HG03457 (cell line): ENCODE results near the gene RGS3.
"Not testable (repeated sequence)": the region's sequence is repeated elsewhere in the genome, so short reads cannot be mapped to it uniquely, and the experiment has no call there.

ENCODE experiments used
- ATAC-seq: cut with Tn5 transposase; IDR thresholded peaks from one replicate; pipeline ENCODE4 v1.9.1; 2021; ENCODE audit warnings: moderate number of reproducible peaks; ENCODE audit not compliant: unreplicated experiment

RGS3 gene

DNA sequence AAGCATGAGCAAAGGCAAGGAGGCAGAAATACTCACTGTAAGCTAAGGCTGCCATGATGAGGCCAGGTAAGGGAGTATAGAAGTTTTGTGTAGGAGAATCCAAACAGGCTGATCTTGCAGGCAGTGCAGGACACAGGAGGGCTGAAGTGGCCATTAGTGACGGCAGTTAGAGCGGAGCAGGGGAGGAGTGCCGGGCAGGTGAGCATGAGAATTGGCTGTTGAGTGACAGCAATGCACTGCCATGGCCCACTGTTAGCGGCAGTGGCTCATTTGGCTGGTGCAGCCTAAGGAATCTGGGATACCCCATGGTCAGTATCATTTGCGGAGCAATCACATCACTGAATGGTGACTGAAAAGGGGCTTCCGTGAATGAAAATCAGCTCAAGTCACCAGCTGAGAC, 22.8 kb downstream of the RGS3 start:
- no peak for ATAC-seq

DNA sequence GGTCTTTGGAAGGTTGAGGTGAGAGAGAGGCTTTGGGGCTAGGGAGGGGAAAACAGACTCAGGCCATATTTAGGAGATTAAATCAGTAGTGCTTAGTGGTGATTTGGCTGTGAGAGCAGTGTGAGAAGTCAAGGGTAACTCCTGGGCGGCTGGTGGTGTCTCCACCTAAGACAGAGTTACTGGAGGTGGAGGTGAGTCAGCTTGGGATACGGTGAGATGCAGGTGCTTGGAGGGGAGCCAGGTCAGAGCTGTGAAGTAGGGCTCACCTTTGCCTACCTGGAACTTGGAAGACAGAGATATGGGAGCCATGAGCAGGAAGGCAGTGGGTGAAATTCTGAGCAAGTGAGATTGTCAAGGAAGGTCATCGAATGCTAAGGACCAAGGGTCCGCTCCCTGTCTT, 24.5 kb downstream of the RGS3 start:
- no peak for ATAC-seq

DNA sequence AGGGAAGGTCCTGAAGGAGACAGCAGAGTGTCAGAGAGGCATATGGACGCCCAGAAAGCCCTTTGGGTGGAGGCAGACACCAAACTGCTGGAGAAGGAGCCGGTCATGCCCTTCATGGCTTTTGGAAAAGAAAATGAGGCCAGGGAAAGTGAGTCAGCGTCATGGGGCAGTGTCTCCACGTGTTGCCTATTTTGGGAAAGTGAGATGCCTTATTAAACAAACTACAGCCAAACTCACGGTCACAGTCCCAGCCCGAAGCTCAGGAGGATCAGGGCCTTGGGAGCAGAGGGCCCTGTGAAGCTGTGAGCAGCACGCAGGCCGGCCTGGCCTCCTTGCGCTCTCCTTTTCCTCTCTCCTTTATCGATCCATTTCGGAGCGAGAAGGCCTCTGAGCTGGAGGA, 25.0 kb downstream of the RGS3 start:
- no peak for ATAC-seq

DNA sequence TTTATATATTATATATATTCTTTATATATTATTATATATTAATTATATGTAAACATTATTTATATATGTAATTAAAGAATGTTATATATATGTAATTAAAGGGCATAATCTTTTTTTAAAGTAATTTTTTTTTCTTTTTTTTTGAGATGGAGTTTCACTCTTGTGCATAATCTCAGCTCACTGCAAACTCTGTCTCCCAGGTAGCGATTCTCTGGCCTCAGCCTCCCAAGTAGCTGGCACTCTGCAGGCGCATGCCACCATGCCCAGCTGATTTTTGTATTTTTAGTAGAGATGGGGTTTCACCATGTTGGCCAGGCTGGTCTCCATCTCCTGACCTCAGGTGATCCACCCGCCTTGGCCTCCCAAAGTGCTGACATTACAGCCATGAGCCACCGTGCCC, 27.6 kb downstream of the RGS3 start:
- not testable (repeated sequence) for ATAC-seq

DNA sequence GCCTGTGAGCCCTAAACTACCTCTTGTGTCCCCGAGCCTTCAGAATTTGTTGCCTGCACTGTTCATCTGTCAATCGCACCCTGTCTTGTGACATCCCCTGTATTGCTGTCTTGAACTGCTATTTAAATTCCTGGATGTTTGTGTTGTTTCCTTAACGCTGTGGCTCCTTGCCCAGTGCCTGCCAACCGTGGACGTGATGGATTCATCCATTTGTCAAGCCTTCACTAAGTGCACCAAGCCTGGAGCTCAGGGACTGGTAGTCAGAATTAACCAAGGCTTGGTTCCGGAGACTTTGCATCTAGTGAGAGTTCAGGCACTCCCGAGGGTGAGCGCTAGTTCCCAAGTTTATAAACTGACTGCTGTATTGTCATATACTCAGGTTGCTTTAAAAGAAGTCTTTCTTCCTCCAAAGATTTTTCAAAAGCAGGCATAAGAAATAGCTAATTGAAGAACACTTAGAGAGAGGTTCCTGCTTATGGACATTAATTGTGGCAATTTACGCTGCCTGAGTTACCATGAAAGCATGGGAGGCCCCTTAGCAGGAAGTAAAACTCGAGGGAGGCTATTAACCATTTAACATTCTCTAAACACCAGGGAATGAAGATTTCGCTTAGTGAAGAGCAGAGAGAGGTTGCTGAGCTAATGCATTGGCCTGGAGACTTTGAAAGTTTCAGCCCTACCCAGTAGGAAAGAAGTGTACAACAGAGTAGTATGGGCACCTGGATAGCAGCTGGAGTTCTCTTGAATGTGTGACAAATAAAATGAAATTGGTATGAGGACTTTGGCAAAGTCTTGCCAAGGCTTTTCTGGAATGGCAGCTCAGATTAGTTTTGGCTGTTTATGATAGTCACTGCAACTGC, 29.0 kb downstream of the RGS3 start:
- ATAC-seq, result no peak

DNA sequence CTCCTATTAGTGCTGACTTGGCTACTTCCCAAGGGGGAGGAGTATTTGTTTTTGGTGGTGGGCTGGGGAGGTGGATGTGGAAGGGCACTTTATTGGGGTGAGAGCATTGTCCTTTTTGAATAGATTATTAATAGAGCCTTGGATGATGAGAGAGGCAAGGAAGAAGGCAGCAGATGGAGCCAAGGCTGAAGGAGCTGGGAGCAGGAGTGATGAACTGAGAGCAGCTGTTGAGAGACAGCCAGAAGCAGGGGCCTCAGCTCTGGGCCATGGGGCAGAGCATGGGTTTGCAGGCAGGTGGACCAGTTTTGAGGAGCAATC, 29.6 kb downstream of the RGS3 start:
- no peak for ATAC-seq

DNA sequence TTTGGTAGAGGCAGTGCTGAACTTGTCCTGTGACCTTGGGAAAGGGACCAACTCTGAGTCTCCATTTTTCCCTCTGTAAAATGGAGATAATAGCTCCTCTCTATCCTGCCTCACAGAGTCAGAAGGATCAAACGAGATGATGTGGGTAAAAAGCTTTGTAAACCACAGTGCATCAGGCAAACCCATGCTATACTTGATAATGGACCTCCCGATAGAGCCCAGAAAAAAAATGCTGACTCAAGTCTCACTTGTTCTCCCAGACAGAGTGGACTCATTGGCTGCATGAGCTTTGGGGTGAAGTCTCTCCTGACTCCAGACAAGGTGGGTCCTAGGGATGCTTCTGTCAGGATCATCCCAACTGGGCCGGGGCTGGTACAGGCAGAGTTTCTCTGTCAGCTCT, 32.0 kb downstream of the RGS3 start:
- ATAC-seq, result no peak

DNA sequence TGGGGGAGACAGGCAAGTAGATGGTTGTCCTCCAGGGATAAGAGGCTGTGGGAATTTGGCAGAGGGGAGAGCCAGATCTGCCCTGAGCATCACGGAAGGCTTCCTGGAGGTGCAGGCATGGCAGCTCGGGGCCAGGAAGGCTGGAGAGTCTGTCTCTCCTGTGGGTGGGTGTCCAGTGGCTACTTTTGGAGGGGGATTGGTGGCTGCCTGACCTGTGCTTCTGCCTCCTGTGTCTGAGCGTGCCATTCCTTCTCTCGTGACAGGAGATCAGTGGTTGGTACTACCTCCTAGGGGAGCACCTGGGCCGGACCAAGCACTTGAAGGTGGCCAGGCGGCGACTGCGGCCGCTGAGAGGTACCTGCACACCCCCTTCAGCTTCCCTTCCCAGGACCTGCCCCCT, 33.5 kb downstream of the RGS3 start:
- no peak for ATAC-seq

DNA sequence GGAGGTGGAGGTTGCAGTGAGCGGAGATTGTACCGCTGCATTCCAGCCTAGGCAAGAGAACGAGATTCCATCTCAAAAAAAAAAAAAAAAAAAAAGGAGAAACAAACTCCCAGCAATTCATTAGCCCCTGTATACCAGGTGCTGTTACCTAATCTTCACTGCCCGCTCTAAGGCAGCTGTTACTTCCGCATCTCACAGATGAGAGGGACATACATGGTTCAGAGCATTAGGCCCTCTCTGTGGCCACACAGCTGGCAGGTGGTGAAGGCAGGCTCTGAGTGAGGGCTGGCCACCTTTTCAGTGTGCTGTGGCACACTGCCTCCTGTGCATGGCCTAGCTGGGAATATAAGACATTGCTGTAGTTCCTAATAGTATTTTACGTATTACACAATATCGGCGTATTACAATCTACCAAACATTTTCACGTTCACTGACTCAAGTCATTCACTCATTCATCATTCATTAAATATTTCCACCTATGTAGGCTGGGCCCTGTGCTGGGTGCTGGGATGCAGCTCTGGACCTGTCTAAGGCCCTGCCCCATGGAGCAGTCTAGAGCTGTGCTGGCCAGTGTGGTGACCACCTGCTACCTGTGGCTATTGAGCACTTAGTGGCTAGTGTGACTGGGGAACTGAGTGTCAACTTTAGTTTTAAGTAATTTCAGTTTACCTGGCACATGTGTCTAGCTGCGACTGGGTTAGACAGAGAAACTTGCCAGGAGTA, 35.8 kb downstream of the RGS3 start:
- no peak for ATAC-seq

DNA sequence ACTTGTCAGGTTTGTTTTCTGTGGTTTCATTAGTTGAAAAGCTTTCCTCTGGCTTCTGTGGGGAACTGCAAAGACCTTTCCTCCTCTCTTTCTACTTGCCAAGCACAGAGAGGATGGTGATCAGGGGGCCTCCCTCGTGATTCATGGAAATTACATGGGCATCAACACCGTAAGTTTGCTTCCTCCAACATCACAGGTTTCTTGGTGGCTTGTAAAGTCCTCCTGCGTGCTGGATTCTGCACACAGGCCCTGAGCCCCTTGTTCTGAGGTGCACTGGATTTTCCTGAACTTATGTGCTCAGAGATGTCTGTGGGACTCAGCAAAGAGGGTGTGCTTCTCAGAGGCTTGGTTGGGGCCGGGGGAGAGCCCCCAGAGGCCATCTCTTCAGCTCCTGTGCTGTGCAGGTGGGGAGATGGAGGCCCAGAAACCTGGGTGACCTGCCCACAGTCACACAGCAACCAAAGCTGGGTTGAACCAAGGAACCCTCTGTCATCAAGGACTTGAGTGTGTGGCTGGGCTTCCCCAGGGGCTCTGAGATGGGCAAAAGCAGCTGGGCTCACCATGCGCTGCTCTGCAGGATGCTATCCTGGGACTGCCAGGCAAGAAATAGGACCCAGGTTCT, 36.5 kb downstream of the RGS3 start:
- no peak for ATAC-seq

DNA sequence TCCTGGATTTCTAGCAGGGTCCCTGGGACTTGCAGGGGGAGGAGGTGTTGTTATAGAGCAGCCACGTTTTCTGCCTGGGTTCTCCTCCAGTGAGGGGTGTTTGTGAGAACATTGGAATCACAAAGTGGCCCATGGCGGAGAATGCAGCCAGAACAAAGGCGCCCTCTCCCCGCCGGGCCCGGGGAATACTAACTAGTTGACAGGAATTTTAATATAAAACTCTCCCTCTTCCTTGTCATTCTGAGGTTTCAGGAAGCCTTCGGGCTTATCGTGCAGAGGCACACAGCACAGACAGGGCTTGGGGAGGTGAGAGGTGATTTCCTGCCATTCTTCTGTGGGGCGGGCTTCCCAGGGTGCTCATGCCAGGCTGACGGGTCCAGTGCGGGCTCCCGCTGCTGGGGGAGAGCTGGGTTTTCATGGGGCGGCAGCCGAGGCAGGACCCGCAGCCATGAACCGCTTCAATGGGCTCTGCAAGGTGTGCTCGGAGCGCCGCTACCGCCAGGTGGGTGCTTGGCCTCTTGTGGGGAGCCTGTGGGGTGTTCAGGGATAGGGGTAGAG, 37.7 kb downstream of the RGS3 start:
- ATAC-seq, result no peak

DNA sequence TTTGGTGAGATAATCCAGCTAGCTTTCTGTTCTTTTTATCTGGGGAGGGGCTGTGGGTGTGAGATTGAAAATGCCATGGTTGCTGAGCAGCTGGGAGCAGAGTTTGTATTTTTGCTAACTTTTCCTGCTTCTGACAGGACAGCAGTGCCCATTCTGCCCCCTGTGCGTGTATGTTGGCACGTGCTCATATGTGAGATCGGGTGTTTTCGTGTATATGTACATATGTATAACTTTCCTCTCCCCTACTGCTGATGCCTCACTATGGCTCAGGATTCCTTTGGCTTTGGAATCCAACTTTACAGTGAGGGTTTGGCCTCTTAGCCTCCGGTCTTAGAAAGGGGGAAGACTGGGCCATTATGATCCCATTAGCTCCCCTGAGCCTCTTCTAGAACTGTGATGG, 38.3 kb downstream of the RGS3 start:
- ATAC-seq, result no peak

DNA sequence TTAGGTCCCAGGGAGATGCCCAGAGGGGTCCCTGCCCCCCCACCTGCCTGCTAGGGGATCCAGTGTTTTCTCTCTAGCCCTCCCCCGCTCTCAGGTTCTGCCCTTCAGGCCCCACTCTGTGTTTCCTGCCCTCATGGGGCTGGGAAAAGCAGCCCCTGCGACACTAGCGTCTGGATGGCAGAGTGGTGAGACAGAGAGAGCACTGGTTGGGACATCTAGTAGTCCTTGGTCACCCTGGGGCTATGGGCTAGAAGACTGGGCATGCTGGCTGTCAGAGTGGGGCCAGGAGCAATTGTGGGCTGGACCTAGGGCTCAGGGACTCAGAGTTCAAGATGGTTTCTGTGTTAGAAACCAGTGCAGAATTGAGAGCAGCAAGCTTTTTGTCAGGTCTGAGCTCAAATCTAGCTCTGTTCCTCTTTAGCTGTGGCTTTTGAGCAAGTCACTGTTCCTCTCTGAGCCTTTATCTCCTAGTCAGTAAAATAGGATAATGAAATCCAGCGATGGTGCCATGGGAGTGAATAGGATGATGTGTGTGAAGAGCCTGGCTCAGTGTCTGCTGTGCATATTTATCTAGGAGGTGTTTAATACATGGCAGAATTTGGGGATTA, 39.0 kb downstream of the RGS3 start:
- ATAC-seq, result no peak

DNA sequence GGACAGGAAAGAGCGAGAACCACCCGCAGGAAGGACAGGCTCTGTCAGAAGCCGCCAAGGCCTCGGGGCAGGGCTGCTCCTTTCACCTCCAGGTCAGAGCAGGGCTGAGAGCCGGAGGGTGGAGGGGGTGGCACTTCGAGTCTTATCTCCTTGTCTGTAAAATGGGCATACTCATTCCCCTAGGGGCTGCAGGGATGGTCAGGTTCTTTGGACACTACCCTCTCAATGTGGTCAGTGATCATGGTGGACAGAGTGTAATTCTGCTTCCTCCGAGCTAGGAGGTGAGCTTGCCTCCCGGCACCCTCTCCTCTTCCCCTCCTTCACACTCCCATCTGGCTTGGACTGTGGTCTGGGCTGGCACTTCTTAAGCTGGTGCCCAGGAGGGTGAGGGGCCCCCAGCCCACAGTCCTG, 39.6 kb downstream of the RGS3 start:
- no peak for ATAC-seq

DNA sequence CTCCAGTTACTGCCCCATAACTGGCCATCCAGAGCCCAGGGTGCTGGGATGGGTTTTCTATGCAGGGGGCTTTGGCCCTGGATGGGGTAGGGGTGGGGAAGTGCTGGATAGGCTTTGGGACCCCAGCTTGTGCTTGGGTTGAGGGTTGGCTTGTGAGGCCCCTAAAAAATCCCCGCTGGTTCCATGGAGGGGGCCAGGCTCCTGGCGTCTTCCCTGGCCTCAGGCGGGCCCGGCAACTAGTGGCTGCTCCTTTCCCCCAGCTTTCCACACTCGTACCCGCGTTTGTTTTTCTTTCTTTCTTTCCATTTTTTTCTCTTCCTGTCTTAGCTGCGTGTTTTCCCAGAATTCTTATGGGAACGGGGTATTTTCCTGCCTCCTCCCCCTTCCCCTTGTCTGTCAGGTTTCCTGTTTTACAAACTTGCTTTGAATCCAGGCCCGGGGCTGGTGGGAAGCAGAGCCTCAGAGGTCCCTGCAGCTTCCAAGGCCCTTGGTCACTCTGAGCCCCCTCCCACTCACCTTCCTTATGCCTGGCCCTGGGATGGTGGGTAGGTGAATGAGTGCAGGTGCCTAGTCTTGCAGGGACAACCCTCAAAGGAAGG, 40.2 kb downstream of the RGS3 start:
- ATAC-seq, result no peak

DNA sequence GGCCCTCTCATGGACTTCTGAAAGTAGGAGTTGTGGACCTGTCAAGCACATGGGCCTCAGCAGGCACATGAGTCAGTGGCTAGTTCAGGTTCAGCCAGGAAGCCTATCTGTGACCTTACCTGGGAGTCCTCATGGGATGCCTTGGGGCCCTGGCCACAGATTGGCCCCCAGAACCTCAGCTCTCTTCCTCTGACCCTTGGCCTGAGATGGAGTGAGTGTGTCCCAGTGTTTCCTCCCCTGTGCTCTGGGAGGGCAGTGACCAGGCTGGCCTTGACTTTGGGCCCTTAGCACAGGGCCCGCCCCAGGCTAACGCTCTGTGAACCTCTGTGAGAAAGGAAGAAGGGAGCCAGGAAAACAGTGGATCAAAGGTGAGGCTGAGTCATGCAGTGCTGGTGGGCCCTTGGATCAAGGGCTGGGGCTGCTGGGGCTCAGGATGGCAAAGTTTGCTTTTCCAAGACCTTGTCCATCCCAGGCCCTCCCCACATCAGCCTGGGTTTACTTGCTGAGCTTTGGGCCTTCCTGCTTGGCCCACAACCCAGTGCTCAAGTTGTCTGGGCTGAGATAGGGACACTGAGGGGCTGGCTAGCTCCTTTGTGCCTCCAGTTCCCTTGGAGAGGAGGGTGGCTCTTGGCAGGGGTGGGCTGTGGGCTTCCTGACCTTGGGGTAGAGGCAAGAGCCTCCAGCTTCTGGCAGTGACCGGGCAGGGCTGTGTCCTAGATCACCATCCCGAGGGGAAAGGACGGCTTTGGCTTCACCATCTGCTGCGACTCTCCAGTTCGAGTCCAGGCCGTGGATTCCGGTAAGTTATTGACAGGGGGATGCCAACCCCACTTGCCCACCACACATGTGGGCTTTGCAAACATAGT, 41.4 kb downstream of the RGS3 start:
- ATAC-seq, result no peak

DNA sequence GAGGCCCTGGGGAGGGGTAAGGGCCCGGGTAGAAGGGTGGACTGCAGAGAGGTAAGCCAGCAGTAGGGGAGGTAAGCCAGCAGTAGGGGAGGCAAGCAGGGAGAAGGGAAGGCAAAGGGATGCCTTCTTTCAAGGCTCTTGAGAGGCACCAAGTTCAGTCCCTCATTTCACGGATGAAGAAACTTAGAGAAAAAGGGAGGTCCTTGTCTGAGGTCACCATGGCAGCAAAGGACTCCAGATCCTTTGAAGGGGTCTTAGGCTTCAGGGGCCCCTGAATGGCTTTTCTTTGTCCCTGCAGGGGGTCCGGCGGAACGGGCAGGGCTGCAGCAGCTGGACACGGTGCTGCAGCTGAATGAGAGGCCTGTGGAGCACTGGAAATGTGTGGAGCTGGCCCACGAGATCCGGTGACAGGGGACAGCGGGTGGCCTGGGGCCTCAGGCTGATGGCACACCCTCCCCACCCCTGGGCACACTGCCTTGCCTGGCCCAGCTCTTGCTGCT, 42.6 kb downstream of the RGS3 start:
- ATAC-seq, result no peak

DNA sequence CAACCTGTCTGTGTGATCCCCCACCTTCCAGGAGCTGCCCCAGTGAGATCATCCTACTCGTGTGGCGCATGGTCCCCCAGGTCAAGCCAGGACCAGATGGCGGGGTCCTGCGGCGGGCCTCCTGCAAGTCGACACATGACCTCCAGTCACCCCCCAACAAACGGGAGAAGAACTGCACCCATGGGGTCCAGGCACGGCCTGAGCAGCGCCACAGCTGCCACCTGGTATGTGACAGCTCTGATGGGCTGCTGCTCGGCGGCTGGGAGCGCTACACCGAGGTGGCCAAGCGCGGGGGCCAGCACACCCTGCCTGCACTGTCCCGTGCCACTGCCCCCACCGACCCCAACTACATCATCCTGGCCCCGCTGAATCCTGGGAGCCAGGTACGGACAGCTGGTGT, 43.7 kb downstream of the RGS3 start:
- no peak for ATAC-seq

DNA sequence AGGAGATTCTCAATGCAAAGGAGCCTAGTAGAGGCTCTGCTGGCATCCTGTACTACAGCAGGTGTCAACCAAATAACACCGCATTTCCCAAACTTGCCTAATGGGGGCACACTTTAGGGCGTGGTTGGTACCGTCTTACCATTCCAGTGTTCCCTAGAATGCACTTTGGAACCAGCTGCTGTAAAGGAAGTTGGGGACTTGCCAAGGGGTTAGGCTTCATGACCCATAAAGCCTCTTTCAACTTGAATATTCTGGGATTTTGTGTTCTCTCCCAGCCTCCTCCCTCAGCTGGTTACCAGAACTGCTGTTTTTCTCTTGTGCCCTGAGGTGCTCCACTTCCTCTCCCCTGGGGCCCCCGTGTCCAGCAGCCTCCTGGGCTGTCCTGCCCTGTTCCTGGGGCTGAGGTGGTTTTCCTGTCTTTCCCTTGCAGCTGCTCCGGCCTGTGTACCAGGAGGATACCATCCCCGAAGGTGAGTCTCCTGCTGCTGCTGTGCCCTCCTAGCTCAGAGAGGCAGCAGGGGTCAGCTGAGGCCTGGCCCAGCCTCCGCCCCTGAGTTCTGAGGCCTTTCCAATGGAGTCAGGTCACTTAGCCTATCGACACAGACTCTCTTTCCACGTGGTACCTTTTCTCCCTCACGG, 44.7 kb downstream of the RGS3 start:
- no peak for ATAC-seq
